Mucosa of rectum (tissue), 2 donors: ENCODE results near the gene ETS1.

Source experiments
- H3K27ac ChIP-seq, 2 donors: one replicate each; pipeline ENCODE4 v1.7.0; 2013; ENCODE audit warnings: inconsistent platforms in 2 of 2, low read depth in 2 of 2, low read length in 2 of 2
- H3K27me3 ChIP-seq, 2 donors: one replicate each; pipeline ENCODE4 v1.7.0; 2013; ENCODE audit warnings: low read length in 2 of 2; ENCODE audit not compliant: control insufficient read depth in 2 of 2, insufficient read depth in 2 of 2
- H3K36me3 ChIP-seq, 2 donors: one replicate each; pipeline ENCODE4 v1.7.0; 2013; ENCODE audit warnings: low read length in 2 of 2; ENCODE audit not compliant: control insufficient read depth in 2 of 2, insufficient read depth in 2 of 2
- H3K4me1 ChIP-seq, 2 donors: one replicate each; pipeline ENCODE4 v1.7.0; 2013; ENCODE audit warnings: low read length in 2 of 2, mild to moderate bottlenecking in 1 of 2; ENCODE audit not compliant: control insufficient read depth in 2 of 2, insufficient read depth in 2 of 2
- H3K4me3 ChIP-seq, 2 donors: one replicate each; pipeline ENCODE4 v1.7.0; 2013; ENCODE audit warnings: low read length in 2 of 2
- H3K9ac ChIP-seq, 2 donors: one replicate each; pipeline ENCODE4 v1.7.0; 2013; ENCODE audit warnings: low read length in 2 of 2, low read depth in 1 of 2, mild to moderate bottlenecking in 1 of 2
- H3K9me3 ChIP-seq, 2 donors: one replicate each; pipeline ENCODE4 v1.7.0; 2013; ENCODE audit warnings: low read length in 2 of 2; ENCODE audit not compliant: control insufficient read depth in 2 of 2
- donor health status: healthy.
- donor health status: Normal muscosa, but diverticular disease.

The ETS1 gene

DNA sequence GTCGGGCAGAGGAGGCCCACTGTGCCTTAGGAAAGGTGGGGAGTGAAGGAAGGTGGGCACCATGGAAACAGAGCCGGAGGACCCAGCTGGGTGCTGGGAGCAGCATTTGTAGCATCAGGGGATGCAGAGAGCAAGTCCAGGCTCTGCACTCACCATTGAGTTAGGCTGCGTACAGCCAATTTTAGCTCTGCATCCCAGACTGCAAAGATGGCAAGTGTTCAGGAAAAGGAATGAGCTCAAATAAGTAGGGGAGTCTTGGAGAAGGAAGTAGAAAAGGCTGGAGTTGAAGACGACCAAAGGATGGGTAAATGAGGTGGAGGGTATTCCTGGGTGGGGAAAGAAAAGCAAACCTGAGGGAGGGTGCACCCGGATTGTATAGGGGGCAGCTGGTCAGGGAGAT is 31.6 kb upstream of the ETS1 start:
- Histone ChIP-seq H3K4me3 (no peak overlapping the region), H3K36me3 (no peaks in the 10 kb centered on the region), H3K9me3 (no peaks in the 10 kb centered on the region), H3K27me3 (no peaks in the 10 kb centered on the region), H3K4me1 (no peaks in the 10 kb centered on the region), H3K9ac (no peak overlapping the region), H3K27ac (no peak overlapping the region)

DNA sequence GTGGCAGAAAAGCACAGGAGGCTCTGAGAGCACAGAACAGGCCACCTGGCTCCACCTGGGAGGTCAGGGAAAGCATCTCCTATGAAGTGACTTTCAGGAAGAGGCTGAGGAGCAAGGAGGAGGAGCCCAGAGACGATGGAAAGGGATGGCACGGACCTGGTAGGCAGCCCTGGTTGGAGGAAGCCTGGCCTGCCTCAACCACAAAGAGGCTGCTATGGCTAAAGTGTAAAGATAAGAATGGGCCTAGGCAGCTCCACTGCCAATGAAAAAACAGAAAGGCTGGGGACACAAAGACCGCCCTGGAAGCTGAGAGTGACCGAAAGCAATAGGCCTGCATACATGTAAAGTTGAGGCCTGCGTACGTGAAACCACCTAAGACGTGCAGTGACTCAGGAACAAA is 31.2 kb upstream of the ETS1 start:
- H3K9me3 ChIP-seq, result no peaks in the 10 kb centered on the region
- H3K4me3 ChIP-seq, result no peak overlapping the region
- H3K27me3 ChIP-seq, result no peaks in the 10 kb centered on the region
- no peaks in the 10 kb centered on the region for H3K4me1 ChIP-seq
- no peak overlapping the region for H3K27ac ChIP-seq
- no peak overlapping the region for H3K9ac ChIP-seq
- no peaks in the 10 kb centered on the region for H3K36me3 ChIP-seq

DNA sequence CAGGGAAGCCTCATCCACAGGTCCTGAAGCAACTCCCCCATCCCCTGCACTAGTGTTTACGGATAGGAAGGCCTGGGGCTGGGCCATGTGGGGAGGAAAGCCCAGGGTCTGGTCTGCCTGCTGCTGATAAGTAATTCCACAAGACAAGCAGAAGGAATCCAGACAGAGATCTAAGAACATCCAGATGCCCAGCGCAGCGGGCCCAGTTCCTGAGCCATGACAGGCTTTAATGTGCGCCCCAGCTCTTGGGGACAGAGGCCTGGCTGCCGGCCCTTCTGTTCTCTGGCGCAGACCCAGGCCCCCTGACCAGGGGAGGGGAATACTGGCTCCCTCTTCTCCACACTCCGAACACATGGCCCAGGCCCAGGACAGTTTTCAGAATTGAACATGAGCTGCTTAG is 28.8 kb upstream of the ETS1 start:
- Histone ChIP-seq H3K36me3 (no peaks in the 10 kb centered on the region), H3K4me1 (peaks cover 3 to 6% of the 10 kb centered on the region in 2 donors), H3K27ac (no peak overlapping the region), H3K9ac (no peak overlapping the region), H3K9me3 (no peaks in the 10 kb centered on the region), H3K4me3 (no peak overlapping the region), H3K27me3 (no peaks in the 10 kb centered on the region)

DNA sequence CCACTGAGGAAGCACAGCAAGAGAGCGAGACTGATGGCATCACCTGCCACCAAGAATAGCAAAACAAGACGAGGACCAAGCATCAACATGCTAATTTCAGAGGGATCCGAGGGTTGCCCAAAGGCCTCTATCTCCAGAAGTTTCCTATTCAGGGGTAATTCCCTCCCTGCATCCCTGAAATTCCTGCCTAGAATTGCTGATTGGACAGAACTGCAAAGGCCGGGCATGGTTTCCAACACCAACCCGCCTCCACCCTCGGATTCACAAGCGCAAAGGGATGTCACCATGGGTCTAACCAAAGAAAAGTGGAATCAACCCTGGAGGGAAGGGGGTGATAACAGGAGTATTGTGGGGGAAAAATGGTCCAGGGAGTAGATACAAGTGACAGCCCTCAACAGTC is 28.3 kb upstream of the ETS1 start:
- H3K4me3 ChIP-seq, result no peak overlapping the region
- no peak overlapping the region for H3K27ac ChIP-seq
- H3K27me3 ChIP-seq, result no peaks in the 10 kb centered on the region
- no peaks in the 10 kb centered on the region for H3K36me3 ChIP-seq
- H3K9ac ChIP-seq, result no peak overlapping the region
- H3K9me3 ChIP-seq, result no peaks in the 10 kb centered on the region
- H3K4me1 ChIP-seq, result peaks cover 3 to 9% of the 10 kb centered on the region in 2 donors

DNA sequence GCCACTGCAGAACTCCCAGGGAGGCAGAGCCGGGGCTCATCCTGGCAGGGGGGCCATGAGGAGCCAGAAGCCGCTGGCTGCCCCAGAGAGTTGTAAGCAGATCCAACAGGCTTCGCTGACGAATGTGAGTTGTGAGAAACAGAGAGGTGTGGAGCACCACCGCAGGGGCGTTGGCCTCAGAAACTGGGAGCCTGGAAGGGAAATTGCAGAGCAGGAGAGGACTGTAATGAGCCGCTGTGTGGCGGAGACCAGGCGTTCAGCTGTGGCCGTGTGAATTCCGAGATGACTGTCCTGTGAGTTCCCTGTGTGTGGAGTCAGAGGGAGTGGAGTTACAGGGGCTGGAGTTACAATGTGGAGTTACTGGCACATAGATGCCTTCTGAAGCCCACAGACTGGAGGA is 27.7 kb upstream of the ETS1 start:
- Histone ChIP-seq H3K27me3 (no peaks in the 10 kb centered on the region), H3K4me3 (no peak overlapping the region), H3K4me1 (peaks cover 3 to 9% of the 10 kb centered on the region in 2 donors), H3K27ac (no peak overlapping the region), H3K9ac (no peak overlapping the region), H3K9me3 (no peaks in the 10 kb centered on the region), H3K36me3 (no peaks in the 10 kb centered on the region)

DNA sequence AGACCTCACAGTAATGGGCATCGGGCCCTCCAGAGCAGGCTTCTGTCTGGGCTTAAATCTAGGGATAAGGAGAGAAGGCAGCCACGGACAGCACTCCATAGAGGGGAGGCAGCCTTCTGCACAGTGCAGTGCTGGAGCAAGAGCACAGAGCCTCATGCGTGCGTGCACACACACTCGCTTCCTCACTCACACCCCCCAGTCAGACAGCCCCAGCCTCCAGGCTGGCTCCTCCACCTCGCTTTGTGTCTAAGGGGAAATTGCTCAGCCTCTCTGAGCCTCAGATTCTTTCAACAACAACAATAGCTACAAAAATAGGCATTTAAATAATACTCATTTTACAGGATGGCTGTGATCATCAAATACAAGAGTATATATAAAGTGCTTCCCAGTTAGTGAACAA is 26.7 kb upstream of the ETS1 start:
- no peak overlapping the region for H3K4me3 ChIP-seq
- peaks cover 3 to 14% of the 10 kb centered on the region in 2 donors for H3K4me1 ChIP-seq
- no peak overlapping the region for H3K27ac ChIP-seq
- no peak overlapping the region for H3K9ac ChIP-seq
- H3K27me3 ChIP-seq, result peaks cover 0 to 2% of the 10 kb centered on the region in 2 donors
- no peaks in the 10 kb centered on the region for H3K9me3 ChIP-seq
- H3K36me3 ChIP-seq, result no peaks in the 10 kb centered on the region

DNA sequence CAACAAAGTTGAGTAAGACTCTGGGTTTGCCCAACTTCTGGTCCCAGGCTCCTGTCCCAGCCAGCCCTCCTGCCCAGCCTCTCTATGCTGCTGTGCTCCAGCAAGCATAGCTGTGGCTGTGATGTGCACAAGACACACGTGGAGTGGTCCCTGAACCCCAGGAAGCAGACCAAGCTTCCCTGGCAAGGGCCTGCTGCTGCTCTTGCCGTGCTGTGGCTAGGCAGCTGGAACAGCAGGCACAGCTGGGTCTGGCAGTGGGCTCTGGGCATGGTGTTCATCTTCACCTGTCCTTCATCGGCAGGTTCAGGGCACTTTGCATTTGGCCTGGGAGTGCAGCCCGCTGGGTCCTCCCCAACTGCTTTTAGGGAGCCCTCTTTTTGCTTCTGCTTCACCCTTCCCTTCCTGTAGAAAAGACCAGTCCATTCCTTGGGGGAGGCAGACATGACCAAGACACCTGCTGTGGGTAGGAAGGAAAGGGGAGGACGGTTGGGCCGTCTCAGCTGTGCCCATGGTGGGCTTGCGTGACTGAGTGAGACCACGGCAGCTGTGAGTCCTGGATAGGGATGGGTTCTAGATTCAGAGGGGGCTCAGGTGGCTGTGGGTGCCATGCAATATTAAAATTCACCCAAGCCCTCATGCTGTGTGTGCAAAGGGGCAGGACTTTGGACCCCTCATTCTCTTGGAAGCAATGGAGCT is 26.1 kb upstream of the ETS1 start:
- no peaks in the 10 kb centered on the region for H3K36me3 ChIP-seq
- H3K9ac ChIP-seq, result no peak overlapping the region
- H3K9me3 ChIP-seq, result no peaks in the 10 kb centered on the region
- peaks cover 0 to 2% of the 10 kb centered on the region in 2 donors for H3K27me3 ChIP-seq
- H3K27ac ChIP-seq, result no peak overlapping the region
- no peak overlapping the region for H3K4me3 ChIP-seq
- H3K4me1 ChIP-seq, result peaks cover 3 to 18% of the 10 kb centered on the region in 2 donors

DNA sequence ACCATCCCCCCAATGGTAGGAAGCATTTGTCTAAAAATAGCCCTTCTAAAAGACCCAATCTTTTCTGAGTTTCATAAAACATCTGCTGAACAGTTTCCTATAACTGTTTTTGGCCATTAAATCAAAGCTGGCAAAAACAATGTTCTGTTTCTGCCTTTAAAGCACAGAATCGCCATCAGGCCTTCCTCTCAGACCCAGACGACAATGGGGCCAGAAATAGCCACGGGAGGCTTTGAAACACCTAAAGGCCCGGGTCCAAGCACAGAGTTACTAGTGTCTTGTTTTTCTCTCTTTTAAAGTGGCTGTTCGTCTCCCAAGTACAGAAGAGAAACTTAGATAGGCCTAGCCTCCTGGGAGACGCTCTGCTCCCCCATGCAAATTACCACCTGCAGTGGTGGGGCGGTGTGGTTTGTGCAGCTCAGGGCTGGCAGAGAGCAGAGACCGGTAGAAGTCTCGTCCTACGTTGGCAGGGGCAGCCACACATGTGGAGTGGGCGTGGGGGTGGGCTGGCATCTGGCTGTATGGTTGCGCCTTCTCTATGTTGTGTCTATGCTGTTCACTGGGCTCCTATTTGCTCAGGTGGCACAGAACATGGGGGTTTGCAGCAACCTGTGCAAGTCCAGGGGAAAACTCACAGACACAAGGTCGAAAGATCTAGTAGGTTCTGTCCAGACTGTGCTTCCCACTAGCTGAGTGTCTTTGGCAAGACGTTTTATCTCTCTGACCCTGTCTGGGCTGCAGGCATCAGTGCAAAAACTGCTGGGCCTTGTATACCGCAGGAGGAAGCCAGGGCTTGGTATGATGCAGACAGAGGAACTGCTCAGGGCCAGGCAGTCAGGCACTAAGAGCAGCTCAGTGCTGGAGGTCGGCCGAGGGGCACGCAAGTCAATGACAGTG is 23.6 kb upstream of the ETS1 start:
- Histone ChIP-seq H3K4me3 (peak overlapping the region in 1 of 2 donors; percentile 29), H3K4me1 (peaks cover 3 to 18% of the 10 kb centered on the region in 2 donors), H3K9ac (peak overlapping the region in 1 of 2 donors; percentile 52), H3K27me3 (peaks cover 0 to 2% of the 10 kb centered on the region in 2 donors), H3K36me3 (no peaks in the 10 kb centered on the region), H3K27ac (peak overlapping the region; percentile 28 to 82), H3K9me3 (no peaks in the 10 kb centered on the region)

DNA sequence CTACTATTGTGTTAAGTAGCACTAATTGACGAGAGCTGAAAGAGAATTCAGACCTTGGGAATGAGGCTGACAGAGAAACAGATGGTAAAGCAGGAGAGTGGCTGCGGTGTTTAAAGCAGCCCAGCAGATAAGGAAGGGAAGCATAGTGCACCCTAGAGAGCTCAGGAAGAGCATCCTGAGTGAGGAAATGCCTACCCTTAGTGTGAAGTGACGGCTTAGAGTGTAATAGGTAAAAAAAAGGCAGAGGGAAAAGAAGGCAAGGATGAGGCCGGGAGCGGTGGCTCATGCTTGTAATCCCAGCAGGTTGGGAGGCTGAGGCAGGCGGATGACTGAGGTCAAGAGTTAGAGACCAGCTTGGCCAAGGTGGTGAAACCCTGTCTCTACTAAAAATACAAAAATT is 22.4 kb upstream of the ETS1 start:
- Histone ChIP-seq H3K9me3 (no peaks in the 10 kb centered on the region), H3K36me3 (no peaks in the 10 kb centered on the region), H3K4me1 (peaks cover 3 to 18% of the 10 kb centered on the region in 2 donors), H3K27ac (peak overlapping the region in 1 of 2 donors; percentile 67), H3K4me3 (no peak overlapping the region), H3K9ac (no peak overlapping the region), H3K27me3 (peaks cover 0 to 2% of the 10 kb centered on the region in 2 donors)

DNA sequence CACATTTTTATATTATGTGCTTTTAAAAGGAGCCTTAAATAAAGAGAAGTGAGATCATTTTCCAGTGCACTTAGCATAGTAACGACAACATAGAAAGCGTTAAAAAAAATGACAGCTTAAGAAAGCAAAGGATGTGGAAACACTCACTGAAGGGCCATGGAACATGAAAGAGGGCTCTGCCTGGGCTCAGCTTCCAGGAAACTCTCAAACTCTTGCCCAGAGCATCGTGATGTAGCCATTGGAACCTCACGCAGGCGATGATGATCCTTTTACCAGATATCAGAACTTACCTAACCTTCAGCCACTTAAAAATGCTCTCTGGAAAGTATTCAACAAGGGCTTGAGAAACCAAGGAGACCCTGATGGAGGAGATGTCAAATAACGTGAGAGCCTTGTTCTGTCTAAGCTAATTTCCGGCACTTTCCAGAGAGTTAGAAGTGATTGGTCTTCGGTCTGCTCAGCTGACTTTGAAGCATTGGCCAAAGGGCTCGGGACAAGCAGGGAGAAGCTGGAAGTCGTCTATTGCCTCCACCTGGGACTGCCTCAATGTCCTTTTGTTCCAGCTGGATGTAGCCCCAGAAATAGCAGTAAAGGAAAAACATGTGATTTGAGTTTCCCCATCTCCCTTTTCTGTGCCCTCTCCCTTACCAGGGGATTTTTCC is 21.5 kb upstream of the ETS1 start:
- H3K4me1 ChIP-seq, result peaks cover 3 to 18% of the 10 kb centered on the region in 2 donors

More for the DNA sequence above, 21.5 kb upstream of the ETS1 start:
- H3K36me3 ChIP-seq, result no peaks in the 10 kb centered on the region
- peaks cover 0 to 2% of the 10 kb centered on the region in 2 donors for H3K27me3 ChIP-seq
- peak overlapping the region in 1 of 2 donors; percentile 25 for H3K27ac ChIP-seq
- H3K4me3 ChIP-seq, result no peak overlapping the region
- H3K9me3 ChIP-seq, result no peaks in the 10 kb centered on the region
- no peak overlapping the region for H3K9ac ChIP-seq
